ENCODE data around the gene GSTT2B.

The GSTT2B gene

GRCh38 chr22:24006914-24007214, 45.9 kb upstream of the GSTT2B start:
- no peak for TF ChIP-seq CTCF (IDR thresholded peaks at IDR 0.05; ENCODE audit: extremely low read depth, insufficient read depth, missing control alignments)
- in situ Hi-C loops (cut with MboI; ENCODE audit: low pct_unique_long_range_greater_than_20kb, low sequenced_read_pairs, unreplicated experiment) = no loop called here
- no peak for DNase-seq (ENCODE audit: low spot score)

DNA sequence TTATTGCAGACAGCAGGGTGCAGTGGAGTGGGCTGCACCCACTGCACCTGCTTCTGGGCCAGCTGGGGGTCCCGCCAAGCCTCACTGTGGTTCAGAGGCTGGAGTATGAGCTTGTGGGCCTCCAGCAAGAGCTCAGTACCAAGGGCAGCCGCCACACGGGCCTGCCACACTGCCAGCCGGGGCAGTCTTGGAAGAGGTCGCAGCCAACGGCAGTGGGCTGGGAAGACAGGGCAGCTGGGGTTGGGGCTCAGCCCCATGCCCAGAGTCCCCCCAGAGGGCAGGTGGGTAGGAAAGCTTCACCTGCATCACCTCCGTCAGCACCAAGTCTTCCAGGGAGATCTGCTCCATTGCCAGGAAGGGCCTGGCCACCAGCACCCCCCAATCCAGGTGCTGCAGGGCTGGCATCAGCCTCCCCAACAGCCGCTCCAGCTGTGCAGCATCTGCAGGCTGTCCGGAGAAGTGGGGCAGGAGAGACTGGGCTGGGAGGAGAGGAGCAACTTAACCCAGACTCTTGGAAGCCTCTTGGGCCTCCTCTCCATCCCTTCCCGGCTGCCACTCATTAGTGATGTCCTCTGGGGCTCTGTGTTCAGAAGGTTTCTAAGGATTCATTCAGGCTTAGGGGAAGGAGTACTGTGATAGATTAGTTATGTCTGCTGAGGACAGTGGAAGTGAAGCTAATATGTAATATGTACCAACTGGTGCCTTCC, 45.4 kb upstream of the GSTT2B start:
- in situ Hi-C loops (cut with MboI; ENCODE audit: low pct_unique_long_range_greater_than_20kb, low sequenced_read_pairs, unreplicated experiment) = no loop called here
- no peak for DNase-seq (ENCODE audit: low spot score)
- no peak for TF ChIP-seq CTCF (IDR thresholded peaks at IDR 0.05; ENCODE audit: extremely low read depth, insufficient read depth, missing control alignments)

GRCh38 chr22:24005201-24005600, 44.2 kb upstream of the GSTT2B start, which contains the start of gene GSTT4:
Gene GSTT4 (minus strand): TSS chr22:24005453. CDS start chr22:24005356, 97 bp downstream.
- DNase-seq (ENCODE audit: low spot score) = peak; percentile 22
- in situ Hi-C loops (cut with MboI; ENCODE audit: low pct_unique_long_range_greater_than_20kb, low sequenced_read_pairs, unreplicated experiment) = no loop called here

GRCh38 chr22:24003887-24004286, 42.9 kb upstream of the GSTT2B start:
- no peak for TF ChIP-seq CTCF (IDR thresholded peaks at IDR 0.05; ENCODE audit: extremely low read depth, insufficient read depth, missing control alignments)
- in situ Hi-C loops (cut with MboI; ENCODE audit: low pct_unique_long_range_greater_than_20kb, low sequenced_read_pairs, unreplicated experiment) = no loop called here
- DNase-seq (ENCODE audit: low spot score) = peak; percentile 16

More at GRCh38 chr22:24005201-24005600, 44.2 kb upstream of the GSTT2B start, which contains the start of gene GSTT4:
- no peak for TF ChIP-seq CTCF (IDR thresholded peaks at IDR 0.05; ENCODE audit: extremely low read depth, insufficient read depth, missing control alignments)

DNA sequence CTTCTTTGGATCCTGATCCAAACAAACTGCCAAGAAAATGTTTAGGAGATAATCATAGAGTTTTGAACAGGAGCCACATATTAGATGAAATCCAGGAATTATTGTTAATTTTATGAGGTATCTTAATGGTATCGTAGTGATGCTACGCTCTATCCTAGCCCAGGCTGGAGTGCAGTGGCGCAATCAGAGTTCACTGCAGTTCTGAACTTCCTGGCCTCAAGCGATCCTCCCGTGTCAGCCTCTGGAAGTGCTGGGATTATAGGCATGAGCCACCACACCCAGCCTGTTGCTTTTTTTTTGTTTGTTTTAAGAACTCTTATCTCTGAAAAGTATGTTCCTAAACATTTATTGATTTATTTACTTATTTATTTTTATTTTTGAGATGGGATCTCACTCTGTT, 41.9 kb upstream of the GSTT2B start:
- in situ Hi-C loops (cut with MboI; ENCODE audit: low pct_unique_long_range_greater_than_20kb, low sequenced_read_pairs, unreplicated experiment) = no loop called here
- DNase-seq (ENCODE audit: low spot score) = no peak
- no peak for TF ChIP-seq CTCF (IDR thresholded peaks at IDR 0.05; ENCODE audit: extremely low read depth, insufficient read depth, missing control alignments)

DNA sequence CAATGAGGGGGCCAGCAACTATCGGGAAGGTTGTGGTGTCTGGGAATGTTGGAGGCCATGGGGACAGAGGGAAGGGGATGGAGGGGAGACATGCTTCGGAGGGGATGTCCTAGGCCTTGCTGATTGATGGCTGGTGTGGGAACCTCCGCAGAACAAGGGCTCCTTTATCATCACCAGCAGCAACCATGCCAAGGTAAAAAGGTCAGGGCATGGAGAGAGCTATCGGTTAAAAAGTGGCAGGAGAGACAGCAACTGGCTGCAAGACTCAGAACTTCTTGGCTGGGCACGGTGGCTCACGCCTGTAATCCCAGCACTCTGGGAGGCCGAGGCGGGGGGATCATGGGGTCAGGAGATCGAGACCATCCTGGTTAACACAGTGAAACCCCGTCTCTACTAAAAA, 41.3 kb upstream of the GSTT2B start:
- TF ChIP-seq CTCF (IDR thresholded peaks at IDR 0.05; ENCODE audit: extremely low read depth, insufficient read depth, missing control alignments) = no peak
- DNase-seq (ENCODE audit: low spot score) = peak; percentile 18
- in situ Hi-C loops (cut with MboI; ENCODE audit: low pct_unique_long_range_greater_than_20kb, low sequenced_read_pairs, unreplicated experiment) = no loop called here
